SKM-1 treated with dmso at 0.1 percent for 144 hours (cell line): Measurements from ENCODE around the gene BRIX1.

Source experiments
- DNase-seq: peaks from one replicate; lab custom pipeline; 2025; ENCODE audit not compliant: unreplicated experiment; lab: John Stamatoyannopoulos, UW

BRIX1 gene

GRCh38 chr5:34915139-34915855, at the start of gene BRIX1, which contains the start of gene RAD1:
Gene BRIX1 (plus strand): TSS chr5:34915711. CDS start chr5:34915739, 28 bp downstream.
Gene RAD1 (minus strand): TSS chr5:34915504. CDS start chr5:34914892, 612 bp downstream.
- DNase-seq: peak; percentile 95

GRCh38 chr5:34866989-34867471, 48.5 kb upstream of the BRIX1 start:
- DNase-seq: no peak

- DNase-seq: no peak
Observed at GRCh38 chr5:34867660-34868059, 47.9 kb upstream of the BRIX1 start.

GRCh38 chr5:34868791-34869190, 46.7 kb upstream of the BRIX1 start:
- no peak for DNase-seq

GRCh38 chr5:34869256-34869655, 46.3 kb upstream of the BRIX1 start:
- DNase-seq: no peak

GRCh38 chr5:34870382-34870781, 45.1 kb upstream of the BRIX1 start:
- no peak for DNase-seq

- no peak for DNase-seq
Observed at GRCh38 chr5:34876275-34876674, 39.2 kb upstream of the BRIX1 start.

GRCh38 chr5:34881246-34881645, 34.3 kb upstream of the BRIX1 start:
- no peak for DNase-seq

GRCh38 chr5:34886392-34887119, 29.0 kb upstream of the BRIX1 start:
- DNase-seq: no peak

- DNase-seq: no peak
Observed at GRCh38 chr5:34889394-34889793, 26.1 kb upstream of the BRIX1 start.

- DNase-seq: no peak
Observed at GRCh38 chr5:34891981-34892380, 23.5 kb upstream of the BRIX1 start.

- DNase-seq: no peak
Observed at GRCh38 chr5:34892414-34892813, 23.1 kb upstream of the BRIX1 start.

GRCh38 chr5:34894716-34895115, 20.8 kb upstream of the BRIX1 start:
- DNase-seq: no peak

- DNase-seq: no peak
Observed at GRCh38 chr5:34895641-34896419, 19.7 kb upstream of the BRIX1 start.

- no peak for DNase-seq
Observed at GRCh38 chr5:34897646-34898045, 17.9 kb upstream of the BRIX1 start.

GRCh38 chr5:34898258-34898895, 17.1 kb upstream of the BRIX1 start:
- DNase-seq: peak; percentile 39

- DNase-seq: no peak
Observed at GRCh38 chr5:34899066-34899465, 16.4 kb upstream of the BRIX1 start.

GRCh38 chr5:34900652-34901051, 14.9 kb upstream of the BRIX1 start:
- DNase-seq: no peak

GRCh38 chr5:34903260-34903659, 12.3 kb upstream of the BRIX1 start:
- DNase-seq: no peak

- DNase-seq: no peak
Observed at GRCh38 chr5:34905564-34905963, 9.9 kb upstream of the BRIX1 start.

GRCh38 chr5:34913072-34913471, 2.4 kb upstream of the BRIX1 start:
- DNase-seq: no peak
